H9 (cell line): ENCODE results near the gene CCDC27. TPM values are rescaled to one million over a fixed set of nuclear protein-coding genes. Genes with fewer than 3 reads are reported as not detected.
A peak's percentile ranks its signal among the peaks of the same experiment; 100 is the strongest.

Source experiments
- DNase-seq: peaks from one replicate; pipeline ENCODE4 v3.0.0-alpha.2; 2017
- H2AFZ ChIP-seq: one replicate; pipeline ENCODE4 v1.6.1; 2013; ENCODE audit warnings: mild to moderate bottlenecking, low read length, control low read depth, moderate library complexity
- H2AK5ac ChIP-seq: 2 replicates; pipeline ENCODE4 v1.6.1; 2013; ENCODE audit warnings: low read length, control low read depth, mixed read lengths; ENCODE audit not compliant: insufficient read length
- H2BK120ac ChIP-seq: one replicate; pipeline ENCODE4 v1.6.1; 2013; ENCODE audit warnings: low read depth, mild to moderate bottlenecking, low read length, control low read depth, inconsistent platforms; ENCODE audit not compliant: poor library complexity, severe bottlenecking
- H2BK12ac ChIP-seq: 2 replicates; pipeline ENCODE4 v1.6.1; 2013; ENCODE audit warnings: low read length, control low read depth, mixed read lengths, low read depth; ENCODE audit not compliant: insufficient read length
- H2BK15ac ChIP-seq: 2 replicates; pipeline ENCODE4 v1.6.1; 2013; ENCODE audit warnings: low read depth, low read length, control low read depth
- H2BK20ac ChIP-seq: one replicate; pipeline ENCODE4 v1.6.1; 2013; ENCODE audit warnings: low read depth, mild to moderate bottlenecking, low read length, control low read depth, inconsistent platforms; ENCODE audit not compliant: poor library complexity, severe bottlenecking
- H2BK5ac ChIP-seq: 2 replicates; pipeline ENCODE4 v1.6.1; 2013; ENCODE audit warnings: low read length, control low read depth, mixed read lengths; ENCODE audit not compliant: insufficient read length
- H3K14ac ChIP-seq: 2 replicates; pipeline ENCODE4 v1.6.1; 2013; ENCODE audit warnings: low read length, control low read depth; ENCODE audit not compliant: insufficient read depth
- H3K18ac ChIP-seq: 2 replicates; pipeline ENCODE4 v1.6.1; 2013; ENCODE audit warnings: low read depth, mild to moderate bottlenecking, mixed read lengths, low read length, control low read depth; ENCODE audit not compliant: insufficient read length
- H3K23ac ChIP-seq: 2 replicates; pipeline ENCODE4 v1.6.1; 2013; ENCODE audit warnings: low read length, control low read depth, mixed read lengths, low read depth; ENCODE audit not compliant: insufficient read length
- H3K23me2 ChIP-seq: 2 replicates; pipeline ENCODE4 v1.6.1; 2013; ENCODE audit warnings: low read depth, mild to moderate bottlenecking, mixed read lengths, low read length, control low read depth; ENCODE audit not compliant: insufficient read length, poor library complexity, severe bottlenecking
- H3K27ac ChIP-seq: 2 replicates; pipeline ENCODE4 v1.5.1; 2013; ENCODE audit warnings: low read length, control low read depth, mixed read lengths, low read depth; ENCODE audit not compliant: insufficient read length
- H3K27me3 ChIP-seq: 2 replicates; pipeline ENCODE4 v1.6.1; 2013; ENCODE audit warnings: low read length, control low read depth, inconsistent platforms; ENCODE audit not compliant: insufficient read depth
- H3K4ac ChIP-seq: 2 replicates; pipeline ENCODE4 v1.6.1; 2013; ENCODE audit warnings: low read depth, mild to moderate bottlenecking, control low read depth, inconsistent platforms, low read length, moderate library complexity
- H3K4me1 ChIP-seq: 2 replicates; pipeline ENCODE4 v1.6.1; 2013; ENCODE audit warnings: low read length, control low read depth, inconsistent platforms; ENCODE audit not compliant: insufficient read depth
- H3K4me2 ChIP-seq: 2 replicates; pipeline ENCODE4 v1.6.1; 2013; ENCODE audit warnings: low read length, control low read depth, mixed read lengths; ENCODE audit not compliant: insufficient read length, insufficient read depth
- H3K56ac ChIP-seq: 2 replicates; pipeline ENCODE4 v1.6.1; 2013; ENCODE audit warnings: low read depth, mild to moderate bottlenecking, mixed read lengths, low read length, control low read depth; ENCODE audit not compliant: insufficient read length
- H3K79me1 ChIP-seq: 2 replicates; pipeline ENCODE4 v1.6.1; 2013; ENCODE audit warnings: low read depth, mild to moderate bottlenecking, moderate library complexity, low read length, control low read depth, inconsistent platforms; ENCODE audit not compliant: insufficient read depth, poor library complexity, severe bottlenecking
- H3K79me2 ChIP-seq: 2 replicates; pipeline ENCODE4 v1.6.1; 2013; ENCODE audit warnings: low read length, control low read depth, inconsistent platforms; ENCODE audit not compliant: insufficient read depth
- H3K9ac ChIP-seq: 2 replicates; pipeline ENCODE4 v1.6.1; 2013; ENCODE audit warnings: low read length, control low read depth, mixed read lengths; ENCODE audit not compliant: insufficient read length; ENCODE audit errors: extremely low read depth
- H3K9me3 ChIP-seq: one replicate; pipeline ENCODE4 v1.6.1; 2013; ENCODE audit warnings: low read depth, low read length, inconsistent platforms; ENCODE audit not compliant: control insufficient read depth
- H3T11ph ChIP-seq: one replicate; pipeline ENCODE4 v1.6.1; 2013; ENCODE audit warnings: mild to moderate bottlenecking, low read length, control low read depth, inconsistent platforms
- H4K20me1 ChIP-seq: one replicate; pipeline ENCODE4 v1.6.1; 2013; ENCODE audit not compliant: control insufficient read depth, insufficient read length, insufficient read depth
- H4K5ac ChIP-seq: 2 replicates; pipeline ENCODE4 v1.6.1; 2013; ENCODE audit warnings: low read depth, mild to moderate bottlenecking, mixed read lengths, low read length, control low read depth; ENCODE audit not compliant: insufficient read length
- H4K8ac ChIP-seq: replicated peaks from 2 replicates; pipeline ENCODE4 v1.6.1; 2013; ENCODE audit warnings: low read length, control low read depth, mixed read lengths, low read depth; ENCODE audit not compliant: insufficient read length
- H4K91ac ChIP-seq: 2 replicates; pipeline ENCODE4 v1.6.1; 2013; ENCODE audit warnings: low read depth, mild to moderate bottlenecking, moderate library complexity, mixed read lengths, low read length, control low read depth; ENCODE audit not compliant: insufficient read length
- H3K27ac Mint-ChIP-seq, 3 experiments: 2 replicates in 2 of 3; 3 replicates in 1 of 3; pipeline ENCODE4 v1.8.0; 2020 to 2021; ENCODE audit warnings: mixed read lengths in 3 of 3, mild to moderate bottlenecking in 1 of 3, moderate library complexity in 1 of 3
- H3K27me3 Mint-ChIP-seq: 2 replicates; pipeline ENCODE4 v1.8.0; 2021; ENCODE audit warnings: low read depth, mild to moderate bottlenecking, moderate library complexity, mixed read lengths
- H3K36me3 Mint-ChIP-seq, 3 experiments: 2 replicates in 2 of 3; 3 replicates in 1 of 3; pipeline ENCODE4 v1.8.0; 2020 to 2021; ENCODE audit warnings: low read depth in 3 of 3, mixed read lengths in 3 of 3; ENCODE audit not compliant: insufficient read depth in 1 of 3
- H3K4me1 Mint-ChIP-seq, 2 experiments: 2 replicates each; pipeline ENCODE4 v1.8.0; 2020; ENCODE audit warnings: mixed read lengths in 2 of 2
- H3K4me3 Mint-ChIP-seq, 2 experiments: 2 replicates in 1 of 2; 3 replicates in 1 of 2; pipeline ENCODE4 v1.8.0; 2020 to 2021; ENCODE audit warnings: mild to moderate bottlenecking in 2 of 2, mixed read lengths in 2 of 2, moderate library complexity in 1 of 2
- H3K9me3 Mint-ChIP-seq, 2 experiments: 2 replicates in 1 of 2; 3 replicates in 1 of 2; pipeline ENCODE4 v1.8.0; 2020; ENCODE audit warnings: mild to moderate bottlenecking in 2 of 2, mixed read lengths in 2 of 2, moderate library complexity in 1 of 2
- WGBS: extraction: QIAGEN DNeasy Blood & Tissue Kit; methylation state at CpG from one replicate; pipeline ENCODE4 v1.1.7; 2013; ENCODE audit warnings: missing lambda C conversion rate, low lambda C conversion rate, mixed read lengths; ENCODE audit not compliant: insufficient read length; ENCODE audit errors: extremely low coverage; 5-methylcytosine and 5-hydroxymethylcytosine counted together
- total RNA-seq: library from RNA; stranded (reverse); gene quantifications from 2 replicates; pipeline ENCODE4 v1.2.1, GENCODE V29; 2021
- TF ChIP-seq, protein P1 (sequence below): fragments of 200-600 bp; sonication (generic); conservative IDR thresholded peaks from 3 replicates; pipeline ENCODE4 v1.8.0; 2021; ENCODE audit warnings: antibody characterized with exemption, mild to moderate bottlenecking

CCDC27 gene
- total RNA-seq, 1 experiment from 2014 or later, result not detected

DNA sequence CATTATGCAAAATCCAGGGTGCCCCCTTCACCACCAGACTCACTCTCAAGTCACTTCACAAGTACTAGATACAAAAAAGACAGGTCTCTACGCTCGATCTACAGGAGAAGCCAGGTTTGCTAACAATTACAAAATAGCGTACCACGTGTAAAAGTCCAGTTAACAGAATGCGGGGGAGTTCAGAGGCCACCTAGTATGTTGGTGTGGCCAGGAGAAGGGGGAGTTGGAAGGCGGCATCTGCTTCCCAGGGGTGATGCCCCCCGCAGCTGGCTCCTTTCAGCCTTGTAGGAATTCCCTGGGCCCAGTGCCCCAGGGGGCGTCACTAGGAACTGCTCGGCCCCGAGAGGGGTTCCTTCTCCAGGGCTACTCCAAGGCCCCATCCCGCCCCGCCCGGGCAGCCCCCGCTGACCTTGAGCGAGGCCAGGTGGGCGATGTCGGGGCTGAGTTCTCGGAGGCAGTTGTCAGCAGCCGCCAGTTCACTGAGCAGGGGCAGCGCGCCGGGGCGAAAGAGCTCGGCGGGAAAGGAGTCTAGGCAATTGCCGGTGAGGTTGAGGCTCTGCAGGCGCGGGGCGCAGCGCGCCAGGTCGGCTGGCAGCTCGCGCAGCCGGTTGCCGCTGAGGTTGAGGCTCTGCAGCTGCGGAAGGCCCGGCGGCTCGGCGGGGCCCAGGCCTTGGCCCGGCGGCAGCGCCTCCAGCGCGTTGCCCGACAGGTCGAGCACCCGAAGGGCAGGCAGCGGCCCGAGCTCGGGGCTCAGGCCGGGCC is 43.4 kb downstream of the CCDC27 start:
- H4K91ac ChIP-seq, result no peak overlapping the region
- H3K79me2 ChIP-seq, result peaks cover 18% of the 10 kb centered on the region; the same call in 1 of the 2 replicates
- no peak overlapping the region for H3T11ph ChIP-seq
- TF ChIP-seq, protein P1, sequence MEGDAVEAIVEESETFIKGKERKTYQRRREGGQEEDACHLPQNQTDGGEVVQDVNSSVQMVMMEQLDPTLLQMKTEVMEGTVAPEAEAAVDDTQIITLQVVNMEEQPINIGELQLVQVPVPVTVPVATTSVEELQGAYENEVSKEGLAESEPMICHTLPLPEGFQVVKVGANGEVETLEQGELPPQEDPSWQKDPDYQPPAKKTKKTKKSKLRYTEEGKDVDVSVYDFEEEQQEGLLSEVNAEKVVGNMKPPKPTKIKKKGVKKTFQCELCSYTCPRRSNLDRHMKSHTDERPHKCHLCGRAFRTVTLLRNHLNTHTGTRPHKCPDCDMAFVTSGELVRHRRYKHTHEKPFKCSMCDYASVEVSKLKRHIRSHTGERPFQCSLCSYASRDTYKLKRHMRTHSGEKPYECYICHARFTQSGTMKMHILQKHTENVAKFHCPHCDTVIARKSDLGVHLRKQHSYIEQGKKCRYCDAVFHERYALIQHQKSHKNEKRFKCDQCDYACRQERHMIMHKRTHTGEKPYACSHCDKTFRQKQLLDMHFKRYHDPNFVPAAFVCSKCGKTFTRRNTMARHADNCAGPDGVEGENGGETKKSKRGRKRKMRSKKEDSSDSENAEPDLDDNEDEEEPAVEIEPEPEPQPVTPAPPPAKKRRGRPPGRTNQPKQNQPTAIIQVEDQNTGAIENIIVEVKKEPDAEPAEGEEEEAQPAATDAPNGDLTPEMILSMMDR, result no peak
- H3K9me3 Mint-ChIP-seq, result peaks cover 3 to 4% of the 10 kb centered on the region in 2 experiments; a peak in 4 of 5 replicates
- no peak overlapping the region for H2BK15ac ChIP-seq
- no peaks in the 10 kb centered on the region for H3K27me3 ChIP-seq
- WGBS, result no CpG with 5 or more reads among the region's 53 CpGs
- no peak overlapping the region for H3K27ac ChIP-seq
- H3K56ac ChIP-seq, result no peak overlapping the region
- H4K20me1 ChIP-seq, result no peaks in the 10 kb centered on the region
- no peak overlapping the region for H3K4ac ChIP-seq
- H3K27ac Mint-ChIP-seq, result peak overlapping the region; percentile 38 to 68 (median 45); a peak in 4 of 7 replicates
- H2BK12ac ChIP-seq, result no peak overlapping the region
- H3K4me1 Mint-ChIP-seq, result peaks cover 34 to 51% of the 10 kb centered on the region in 2 experiments
- H3K36me3 Mint-ChIP-seq, result peaks cover 9 to 17% (median 9%) of the 10 kb centered on the region in 3 experiments
- H2BK5ac ChIP-seq, result no peak overlapping the region
- no peak overlapping the region for H2BK120ac ChIP-seq
- H2BK20ac ChIP-seq, result no peak overlapping the region
- peaks cover 6% of the 10 kb centered on the region for H3K27me3 Mint-ChIP-seq
- no peak for DNase-seq
- no peak overlapping the region for H2AFZ ChIP-seq
- no peaks in the 10 kb centered on the region for H3K79me1 ChIP-seq
- H4K5ac ChIP-seq, result no peak overlapping the region
- no peak overlapping the region for H3K18ac ChIP-seq
- peak overlapping the region; percentile 64; the same call in 1 of the 2 replicates for H3K14ac ChIP-seq
- no peak overlapping the region for H4K8ac ChIP-seq
- H3K4me3 Mint-ChIP-seq, result peak overlapping the region; percentile 85 to 91
- H2AK5ac ChIP-seq, result no peak overlapping the region
- no peak overlapping the region for H3K23ac ChIP-seq
- no peaks in the 10 kb centered on the region for H3K9me3 ChIP-seq
- peaks cover 11% of the 10 kb centered on the region; the same call in 1 of the 2 replicates for H3K4me1 ChIP-seq
- peaks cover 6% of the 10 kb centered on the region for H3K23me2 ChIP-seq
- H3K4me2 ChIP-seq, result peak overlapping the region; percentile 92
- peak overlapping the region; percentile 51 for H3K9ac ChIP-seq
